ENCODE data around the gene CHRNA3.
"Not testable (repeated sequence)": the region's sequence is repeated elsewhere in the genome, so short reads cannot be mapped to it uniquely, and the experiment has no call there.

Gene CHRNA3

GRCh38 chr15:78617516-78617915 lies 3.3 kb downstream of the CHRNA3 start:
- DNase-seq (ENCODE audit: low read depth), result no peak

GRCh38 chr15:78617076-78617475 lies 3.7 kb downstream of the CHRNA3 start:
- no peak for DNase-seq (ENCODE audit: low read depth)

DNA sequence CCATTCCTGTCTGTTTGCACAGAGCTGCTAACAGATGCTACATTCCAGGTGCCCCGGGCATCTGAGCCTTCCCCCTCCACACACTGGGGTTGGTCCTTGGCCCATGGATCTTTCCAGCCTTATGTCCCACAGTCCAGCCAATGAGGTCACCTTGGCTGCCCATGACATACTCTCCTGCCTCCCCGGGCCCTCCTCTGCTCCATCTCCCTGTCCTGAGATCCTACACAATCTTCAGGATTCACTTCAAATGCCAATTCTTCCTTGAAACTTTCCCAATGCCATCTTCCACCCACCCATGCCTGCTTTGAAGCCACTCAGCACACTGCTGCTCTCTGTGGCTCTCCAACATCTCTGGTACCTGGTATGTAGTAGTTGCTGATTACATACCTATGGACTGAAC lies 4.3 kb downstream of the CHRNA3 start:
- DNase-seq (ENCODE audit: low read depth), result no peak

- no peak for DNase-seq (ENCODE audit: low read depth)
These were observed 5.6 kb downstream of the CHRNA3 start for GRCh38 chr15:78615151-78615589.

DNA sequence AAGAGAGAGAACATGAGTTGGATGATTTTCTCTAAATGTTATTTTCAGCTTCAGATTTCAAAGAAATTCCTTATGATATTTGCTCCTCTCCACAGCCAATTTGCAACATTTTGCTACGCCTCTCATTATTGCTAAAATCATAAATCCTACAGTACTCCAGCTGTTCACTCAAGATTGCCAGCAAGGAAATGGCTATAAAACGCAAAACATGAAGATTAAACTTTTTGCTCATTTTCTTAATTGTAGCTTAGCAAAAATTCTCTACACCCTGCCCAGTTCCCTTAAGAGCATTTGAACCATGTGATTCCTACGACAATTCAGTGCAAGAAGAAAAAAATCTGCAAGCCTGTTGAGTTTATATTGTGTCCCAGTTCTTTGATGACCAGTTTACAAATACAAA lies 6.8 kb downstream of the CHRNA3 start:
- DNase-seq (ENCODE audit: low read depth), result no peak

GRCh38 chr15:78609551-78609950 lies 11.2 kb downstream of the CHRNA3 start:
- DNase-seq (ENCODE audit: low read depth), result not testable (repeated sequence)

GRCh38 chr15:78605680-78606079 lies 15.1 kb downstream of the CHRNA3 start:
- DNase-seq (ENCODE audit: low read depth), result no peak

GRCh38 chr15:78605201-78605600 lies 15.6 kb downstream of the CHRNA3 start:
- DNase-seq (ENCODE audit: low read depth), result no peak

DNA sequence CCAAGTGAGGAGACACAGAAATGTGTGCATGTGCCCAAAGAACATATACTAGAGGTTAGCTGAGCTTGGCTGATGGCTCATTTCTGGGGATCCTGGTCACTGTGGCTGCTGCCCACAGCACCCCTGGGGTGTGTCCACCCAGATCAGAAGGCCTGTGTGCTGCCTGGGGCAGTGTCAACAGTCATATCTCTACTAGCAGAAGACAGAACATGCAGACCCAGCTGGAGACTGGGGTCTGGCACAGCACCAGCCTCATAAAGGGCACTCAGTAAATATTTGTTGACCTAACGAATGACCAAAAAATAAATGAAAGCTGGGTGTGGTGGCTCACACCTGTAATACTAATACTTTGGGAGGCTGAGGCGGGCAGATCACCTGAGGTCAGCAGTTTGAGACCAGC lies 16.4 kb downstream of the CHRNA3 start:
- DNase-seq (ENCODE audit: low read depth), result no peak

DNA sequence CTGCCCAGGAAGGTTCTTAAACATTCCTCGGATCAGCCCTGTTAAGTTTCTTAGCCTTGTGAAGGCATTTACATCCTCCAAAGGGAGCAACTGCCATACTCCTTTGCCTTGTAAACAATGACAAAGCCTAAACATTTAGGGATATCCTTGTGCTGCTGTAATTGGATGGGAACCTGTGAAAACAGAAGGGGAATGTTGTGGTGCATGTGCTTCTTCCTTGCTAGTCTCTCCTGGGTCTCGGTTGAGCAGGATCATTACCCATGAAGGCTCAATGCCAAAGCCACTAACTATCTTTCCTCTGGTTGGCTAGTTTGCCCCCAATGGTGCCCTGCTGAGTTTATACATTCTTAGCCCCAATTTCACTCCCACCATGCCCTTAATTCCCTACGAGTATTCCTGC lies 17.3 kb downstream of the CHRNA3 start:
- DNase-seq (ENCODE audit: low read depth), result no peak

GRCh38 chr15:78599189-78599588 lies 21.6 kb downstream of the CHRNA3 start:
- no peak for DNase-seq (ENCODE audit: low read depth)

GRCh38 chr15:78598348-78598747 lies 22.4 kb downstream of the CHRNA3 start:
- DNase-seq (ENCODE audit: low read depth), result no peak

DNA sequence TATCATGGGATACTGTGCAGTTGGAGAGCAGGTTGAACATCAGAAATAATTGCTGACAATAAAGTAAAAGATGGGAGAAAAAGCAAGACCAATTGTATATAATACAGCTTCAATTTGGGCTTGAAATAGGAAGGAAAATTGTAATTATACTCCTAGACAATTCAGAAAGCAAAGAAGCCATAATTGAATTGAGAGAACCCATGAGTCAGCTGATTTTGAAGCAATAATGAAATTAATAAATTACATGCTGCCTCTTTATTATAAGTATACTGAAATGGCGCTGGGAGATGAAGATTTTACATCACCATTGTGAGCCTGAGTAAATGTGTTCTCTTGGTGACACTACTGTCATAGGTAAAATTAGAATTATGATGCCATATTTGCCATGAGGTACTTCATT lies 23.2 kb downstream of the CHRNA3 start:
- DNase-seq (ENCODE audit: low read depth), result no peak

DNA sequence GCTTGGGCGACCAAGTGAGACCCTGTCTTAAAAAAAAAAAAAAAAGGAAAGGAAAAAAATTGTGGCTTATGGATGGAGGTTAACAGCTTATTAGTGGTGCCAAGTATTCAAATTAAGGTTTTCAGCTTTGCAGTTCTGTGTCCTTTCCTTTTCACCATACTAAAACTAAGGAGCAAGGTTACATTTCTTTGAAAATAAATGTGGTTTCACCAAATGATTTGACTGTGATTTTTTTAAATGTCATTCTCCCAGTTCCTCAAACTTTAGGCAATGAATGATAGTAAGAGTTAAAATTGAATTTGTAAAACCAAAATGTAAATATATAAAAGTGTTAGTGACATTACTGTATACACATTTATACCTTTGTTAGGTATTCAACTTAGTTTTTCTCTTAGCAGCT lies 45.9 kb downstream of the CHRNA3 start:
- no peak for DNase-seq (ENCODE audit: low read depth)

GRCh38 chr15:78573416-78573815 lies 47.4 kb downstream of the CHRNA3 start:
- DNase-seq (ENCODE audit: low read depth), result no peak

DNA sequence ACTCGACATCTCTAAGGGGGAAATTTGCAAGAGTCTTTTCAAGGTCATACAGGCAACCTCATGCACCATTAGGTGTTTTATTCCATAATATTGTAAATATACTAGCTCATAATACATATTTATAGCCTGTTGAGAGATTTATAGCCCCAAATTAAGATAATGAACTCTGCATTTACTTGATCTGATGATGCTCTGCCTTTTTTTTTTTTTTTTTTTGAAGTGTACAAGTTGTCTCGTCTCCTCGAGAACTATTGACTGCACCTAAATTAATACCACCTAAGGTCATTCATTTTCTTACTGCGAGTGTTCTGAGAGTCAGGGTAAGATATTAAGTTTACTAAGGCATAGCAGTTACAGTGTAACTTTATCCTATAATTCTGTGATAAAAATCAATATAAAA lies 49.4 kb downstream of the CHRNA3 start:
- DNase-seq (ENCODE audit: low read depth), result no peak

- DNase-seq (ENCODE audit: low read depth), result no peak
These were observed 50.1 kb downstream of the CHRNA3 start for GRCh38 chr15:78570710-78571109.

DNA sequence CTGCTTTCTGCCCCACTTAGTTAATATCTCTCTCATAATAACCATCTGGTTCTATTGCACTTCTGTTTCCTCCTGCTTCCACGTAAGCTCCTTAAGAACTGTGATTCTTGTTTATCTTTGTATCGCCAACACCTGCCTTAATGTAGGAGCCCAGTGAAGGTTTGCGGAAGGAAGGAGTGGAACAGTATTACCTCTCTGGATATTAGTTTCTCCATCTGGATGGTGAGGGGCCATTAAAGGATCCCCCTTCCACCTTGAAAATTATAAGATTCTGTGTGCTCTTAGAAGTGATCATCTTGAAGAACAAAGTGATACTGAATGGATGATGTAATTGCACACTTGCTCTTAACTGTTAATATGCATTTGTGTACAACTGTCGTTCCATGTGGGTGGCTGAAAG lies 53.3 kb downstream of the CHRNA3 start:
- no peak for DNase-seq (ENCODE audit: low read depth)

DNA sequence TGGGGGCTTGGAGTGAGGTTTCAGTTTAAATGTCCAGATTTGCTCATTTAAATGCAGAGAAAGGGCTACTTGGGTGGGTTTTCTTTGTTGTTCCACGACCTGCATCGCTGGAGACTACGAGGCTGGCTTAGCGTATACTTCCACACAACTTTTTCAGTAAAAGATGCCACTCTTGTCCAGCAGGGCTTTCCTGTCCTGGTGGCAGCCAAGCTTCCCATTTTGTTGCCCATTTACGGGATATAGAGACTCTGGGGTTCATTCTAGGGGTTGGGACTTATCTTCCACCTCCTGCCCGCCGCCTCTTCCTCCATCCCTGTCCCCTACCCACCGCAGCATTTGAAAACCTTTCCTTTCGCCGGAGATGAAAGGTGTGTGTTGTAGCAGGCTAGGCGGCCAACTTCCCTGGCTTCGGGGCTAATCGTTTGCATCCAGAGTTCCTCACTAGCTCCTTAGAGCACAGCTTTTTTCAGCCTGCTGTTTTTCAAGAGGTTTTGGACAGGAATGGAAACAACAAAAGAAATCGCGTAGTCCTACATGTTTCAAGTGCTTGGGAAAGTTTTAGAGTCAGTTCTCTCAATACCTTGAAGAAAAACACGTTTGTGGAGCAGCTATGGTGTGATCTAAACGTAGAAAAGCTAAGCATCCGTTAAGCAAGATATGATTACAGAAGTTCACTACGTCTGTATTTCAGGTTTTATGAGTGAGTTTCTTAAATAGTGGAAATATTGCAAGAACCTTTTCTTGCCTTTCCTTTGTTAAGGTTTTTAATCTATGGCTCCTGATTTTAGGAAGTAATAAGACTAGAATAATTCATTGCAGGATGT lies 54.6 kb downstream of the CHRNA3 start:
- DNase-seq (ENCODE audit: low read depth), result peak; percentile 9

GRCh38 chr15:78565097-78565950 lies 55.5 kb downstream of the CHRNA3 start, which contains the start of gene CHRNA5:
TSS of gene CHRNA5 (plus strand) at chr15:78565520. CDS start at chr15:78565720, 200 bp downstream.
- DNase-seq (ENCODE audit: low read depth), result no peak

DNA sequence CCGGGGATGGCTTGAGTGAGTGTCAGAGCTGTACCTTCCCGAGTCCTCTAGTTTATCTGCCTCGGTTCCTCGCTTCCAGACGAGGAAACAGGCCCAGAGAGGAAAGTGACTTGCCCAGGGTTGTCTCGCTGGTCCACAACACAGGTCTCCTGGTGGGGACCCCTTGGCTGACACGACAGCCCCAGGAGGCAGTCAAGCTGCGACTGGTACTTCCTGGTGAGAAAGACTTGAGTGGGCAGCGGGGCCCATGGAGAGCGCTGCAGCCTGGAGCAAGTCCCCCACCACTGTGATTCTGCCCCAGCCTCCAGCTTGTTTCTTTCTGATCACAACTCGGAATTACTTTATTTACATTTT lies 56.1 kb downstream of the CHRNA3 start:
- DNase-seq (ENCODE audit: low read depth), result no peak

DNA sequence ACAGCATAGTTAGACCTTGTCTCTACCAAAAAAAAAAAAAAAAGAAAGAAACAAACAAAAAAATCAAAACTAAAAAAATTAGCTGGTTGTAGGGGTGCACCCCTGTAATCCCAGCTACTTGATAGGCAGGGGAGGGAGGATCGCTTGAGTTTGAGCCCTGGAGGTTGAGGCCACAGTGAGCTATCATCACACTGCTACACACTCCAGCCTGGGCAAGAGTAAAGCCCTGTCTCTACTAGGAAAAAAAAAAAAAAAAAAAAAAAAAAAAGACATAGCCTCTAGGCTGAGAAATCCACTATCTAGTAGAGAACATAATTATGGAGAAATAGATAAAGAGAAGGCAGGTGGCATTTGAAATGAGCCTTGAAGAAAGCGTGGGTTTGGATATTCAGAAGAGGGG lies 57.7 kb downstream of the CHRNA3 start:
- no peak for DNase-seq (ENCODE audit: low read depth)

GRCh38 chr15:78561490-78561889 lies 59.3 kb downstream of the CHRNA3 start:
- no peak for DNase-seq (ENCODE audit: low read depth)

Measured in HS-5 (cell line).